ENCODE results near the gene SLC18A3.

The SLC18A3 gene

DNA sequence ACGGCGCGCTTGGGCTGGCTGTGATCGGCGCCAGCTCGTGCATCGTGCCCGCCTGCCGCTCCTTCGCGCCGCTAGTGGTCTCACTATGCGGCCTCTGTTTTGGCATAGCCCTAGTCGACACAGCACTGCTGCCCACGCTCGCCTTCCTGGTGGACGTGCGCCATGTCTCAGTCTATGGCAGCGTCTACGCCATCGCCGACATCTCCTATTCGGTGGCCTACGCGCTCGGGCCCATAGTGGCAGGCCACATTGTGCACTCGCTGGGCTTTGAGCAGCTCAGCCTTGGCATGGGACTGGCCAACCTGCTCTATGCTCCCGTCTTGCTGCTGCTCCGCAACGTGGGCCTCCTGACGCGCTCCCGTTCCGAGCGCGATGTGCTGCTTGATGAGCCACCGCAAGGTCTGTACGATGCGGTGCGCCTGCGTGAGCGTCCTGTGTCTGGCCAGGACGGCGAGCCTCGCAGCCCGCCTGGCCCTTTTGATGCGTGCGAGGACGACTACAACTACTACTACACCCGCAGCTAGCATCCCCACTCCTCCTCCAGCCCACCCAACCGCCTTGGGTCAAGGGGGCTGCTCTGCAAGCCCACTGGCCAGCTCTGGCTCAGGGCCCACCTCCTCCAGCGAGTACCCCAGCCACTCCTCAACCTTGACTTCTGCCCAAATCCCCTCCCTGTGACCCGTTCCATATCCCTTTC is 1.9 kb downstream of the SLC18A3 start:
- no peak for TF ChIP-seq CTCF (IDR thresholded peaks at IDR 0.05)
- Histone ChIP-seq H3K27me3 (ENCODE audit: control insufficient read depth, insufficient read depth, low read length) (peaks cover 14% of the 10 kb centered on the region), H3K4me3 (ENCODE audit: low read depth, low read length) (no peak overlapping the region)

DNA sequence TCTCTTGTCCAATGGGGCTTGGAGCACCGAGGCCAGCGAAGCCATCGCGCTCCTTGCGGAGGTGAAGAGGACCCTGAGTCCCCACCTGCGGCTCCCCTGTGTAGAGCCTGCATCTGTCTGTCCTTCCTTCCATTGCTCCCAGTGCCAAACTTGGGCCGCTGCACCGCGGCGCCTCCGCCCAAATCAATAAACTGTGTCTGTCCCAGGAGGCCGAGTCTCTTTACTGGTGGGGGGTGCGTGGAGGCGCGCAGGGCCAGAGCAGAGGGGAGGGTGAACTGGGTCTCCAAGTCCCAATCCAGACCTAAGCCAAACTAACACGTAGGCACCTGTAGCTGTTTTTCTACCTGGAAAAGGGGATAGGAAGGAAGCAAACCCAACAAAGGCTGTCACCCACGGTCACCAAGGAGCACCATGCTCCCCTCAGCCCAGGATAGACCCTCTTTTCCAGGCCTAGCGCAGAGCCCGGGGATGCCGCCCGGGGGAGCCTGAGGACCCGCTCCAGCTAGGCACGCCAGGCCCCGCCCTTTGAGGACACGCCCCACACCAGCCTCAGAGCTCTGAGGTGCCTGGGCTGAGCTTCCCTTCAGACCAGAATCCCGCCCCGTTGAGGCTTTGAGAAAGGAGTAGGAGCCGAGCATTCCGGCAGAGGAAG is 2.5 kb downstream of the SLC18A3 start:
- H3K9ac ChIP-seq: no peak overlapping the region
- H2AFZ ChIP-seq: no peak overlapping the region
- peaks cover 12% of the 10 kb centered on the region for H3K27me3 ChIP-seq (ENCODE audit: control insufficient read depth, insufficient read depth, low read length)
- no peak overlapping the region for H3K27ac ChIP-seq
- no peak overlapping the region for H3K4me2 ChIP-seq (ENCODE audit: low read length)
- no peak overlapping the region for H3K4me3 ChIP-seq (ENCODE audit: low read depth, low read length)
- TF ChIP-seq CTCF (IDR thresholded peaks at IDR 0.05): no peak
- H3K9me3 ChIP-seq (ENCODE audit: control insufficient read depth, low read length): no peaks in the 10 kb centered on the region
- H3K4me1 ChIP-seq: peaks cover 14% of the 10 kb centered on the region
- H3K79me2 ChIP-seq: no peaks in the 10 kb centered on the region
- no peaks in the 10 kb centered on the region for H3K36me3 ChIP-seq (ENCODE audit: control insufficient read depth, insufficient read depth, low read length)

More for the DNA sequence above, 1.9 kb downstream of the SLC18A3 start:
- Histone ChIP-seq H3K36me3 (ENCODE audit: control insufficient read depth, insufficient read depth, low read length) (no peaks in the 10 kb centered on the region), H3K9me3 (ENCODE audit: control insufficient read depth, low read length) (no peaks in the 10 kb centered on the region), H3K79me2 (no peaks in the 10 kb centered on the region), H3K27ac (no peak overlapping the region), H3K9ac (no peak overlapping the region), H2AFZ (peak overlapping the region; percentile 60), H3K4me1 (peaks cover 14% of the 10 kb centered on the region), H3K4me2 (ENCODE audit: low read length) (no peak overlapping the region)

- H3K9me3 ChIP-seq (ENCODE audit: control insufficient read depth, low read length): no peaks in the 10 kb centered on the region
- H3K4me1 ChIP-seq: peaks cover 14% of the 10 kb centered on the region
- no peak overlapping the region for H3K4me3 ChIP-seq (ENCODE audit: low read depth, low read length)
- no peak for TF ChIP-seq CTCF (IDR thresholded peaks at IDR 0.05)
- H3K79me2 ChIP-seq: no peaks in the 10 kb centered on the region
- H3K4me2 ChIP-seq (ENCODE audit: low read length): no peak overlapping the region
- peak overlapping the region; percentile 28 for H2AFZ ChIP-seq
- H3K9ac ChIP-seq: no peak overlapping the region
- peaks cover 10% of the 10 kb centered on the region for H3K27me3 ChIP-seq (ENCODE audit: control insufficient read depth, insufficient read depth, low read length)
- H3K27ac ChIP-seq: no peak overlapping the region
- no peaks in the 10 kb centered on the region for H3K36me3 ChIP-seq (ENCODE audit: control insufficient read depth, insufficient read depth, low read length)
Observed at GRCh38 chr10:49613165-49613881, 3.2 kb downstream of the SLC18A3 start.

DNA sequence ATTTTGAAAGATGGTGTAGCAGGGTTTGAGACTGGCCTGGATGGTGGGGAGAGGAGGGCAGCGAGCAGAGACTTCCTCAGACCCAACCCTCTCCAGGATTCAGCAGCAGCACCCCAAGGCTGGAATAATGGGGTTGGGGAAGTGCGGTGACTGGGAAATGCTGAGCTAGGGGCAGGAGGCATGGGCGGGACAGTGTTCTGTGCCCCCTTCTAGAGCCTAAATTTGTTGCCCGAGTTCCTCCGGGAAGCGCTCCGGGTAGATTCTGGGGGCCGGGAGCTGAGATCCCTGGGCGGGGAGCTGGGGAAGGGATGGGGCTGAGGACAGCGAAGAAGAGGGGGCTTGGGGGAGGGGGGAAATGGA is 3.8 kb downstream of the SLC18A3 start, which contains the start of gene CHAT:
TSS of gene CHAT (plus strand) at position 156 of the 360 bp plus-strand sequence. CDS start at position 309, 153 bp downstream.
- Histone ChIP-seq H3K4me2 (ENCODE audit: low read length) (no peak within 1 kb of the TSS), H3K4me1 (peaks cover 14% of the 10 kb centered on the region), H2AFZ (peak within 1 kb of the TSS; percentile 28), H3K27ac (no peak within 1 kb of the TSS), H3K79me2 (no peaks in the 10 kb centered on the region), H3K9me3 (ENCODE audit: control insufficient read depth, low read length) (no peaks in the 10 kb centered on the region), H3K4me3 (ENCODE audit: low read depth, low read length) (no peak within 1 kb of the TSS), H3K36me3 (ENCODE audit: control insufficient read depth, insufficient read depth, low read length) (no peaks in the 10 kb centered on the region), H3K27me3 (ENCODE audit: control insufficient read depth, insufficient read depth, low read length) (peaks cover 10% of the 10 kb centered on the region), H3K9ac (no peak within 1 kb of the TSS)
- TF ChIP-seq CTCF (IDR thresholded peaks at IDR 0.05): no peak
